HepG2 (cell line): ENCODE measurements around the gene TXN. TPM values are rescaled to one million over a fixed set of nuclear protein-coding genes. Genes with fewer than 3 reads are reported as not detected.

ENCODE experiments used
- BCL3 ChIP-seq: sonication (generic); formaldehyde crosslinking; IDR thresholded peaks from 2 replicates; pipeline ENCODE4 v1.5.1; 2020; ENCODE audit warnings: mild to moderate bottlenecking, missing genetic modification reagents, moderate library complexity
- CTCF ChIP-seq: sonication (generic); formaldehyde crosslinking; IDR thresholded peaks from 2 replicates; pipeline ENCODE4 v1.5.0; 2020; ENCODE audit warnings: mild to moderate bottlenecking, missing genetic modification reagents, moderate library complexity
- FOXO1 ChIP-seq: sonication (generic); formaldehyde crosslinking; IDR thresholded peaks from 2 replicates; pipeline ENCODE4 v1.4.0; 2020; ENCODE audit warnings: missing genetic modification reagents
- KMT2B ChIP-seq: IDR thresholded peaks from 2 replicates; pipeline ENCODE4 v1.6.1; 2016; ENCODE audit warnings: missing genetic modification reagents, missing compliant biosample characterization
- PPARG ChIP-seq: conservative IDR thresholded peaks from 2 replicates; pipeline ENCODE4 v1.6.1; 2016; ENCODE audit warnings: missing biosample characterization, missing genetic modification reagents
- PRMT3 ChIP-seq: sonication (generic); formaldehyde crosslinking; IDR thresholded peaks from 2 replicates; pipeline ENCODE4 v1.8.1; 2022; ENCODE audit warnings: low read depth, mild to moderate bottlenecking, moderate library complexity, missing genetic modification reagents, borderline replicate concordance
- SIX1 ChIP-seq: sonication (generic); formaldehyde crosslinking; IDR thresholded peaks from 2 replicates; pipeline ENCODE4 v1.4.0; 2020; ENCODE audit warnings: missing genetic modification reagents, borderline replicate concordance
- SPEN ChIP-seq: sonication (generic); formaldehyde crosslinking; IDR thresholded peaks from 2 replicates; pipeline ENCODE4 v1.5.1; 2020; ENCODE audit warnings: low read depth, mild to moderate bottlenecking, missing genetic modification reagents
- TAF1 ChIP-seq: sonication (generic); formaldehyde crosslinking; IDR thresholded peaks from 2 replicates; pipeline ENCODE4 v1.4.0; 2020; ENCODE audit warnings: missing genetic modification reagents
- TFDP1 ChIP-seq: IDR thresholded peaks from 2 replicates; pipeline ENCODE4 v1.6.1; 2016; ENCODE audit warnings: missing compliant biosample characterization, missing genetic modification reagents, borderline replicate concordance
- polyA plus RNA-seq, 8 experiments: library from polyadenylated mRNA; depleted of rRNA in 3 of 8; stranded (reverse) in 7 of 8; unstranded in 1 of 8; fragments of >200 nt; fragmentation: Illumina TruSeq in 4 of 8; extraction: Trizol in 4 of 8; gene quantifications; 2 replicates each; pipeline versions ENCODE4 v1.2.1 to v1.2.3, GENCODE V29; 2011 to 2016; ENCODE audit warnings: low read depth in 4 of 8, missing spikeins in 1 of 8, mixed read lengths in 1 of 8; ENCODE audit not compliant: insufficient read depth in 1 of 8
- total RNA-seq, 5 experiments: library from RNA; depleted of rRNA; stranded (reverse); fragments of >200 nt; fragmentation: Illumina TruSeq; extraction: Trizol; gene quantifications; 2 replicates each; pipeline ENCODE4 v1.2.3, GENCODE V29; 2016; ENCODE audit warnings: low read depth in 1 of 5
- TF ChIP-seq, protein P1 (sequence below): sonication (generic); formaldehyde crosslinking; IDR thresholded peaks from 2 replicates; pipeline ENCODE4 v1.5.0; 2020; ENCODE audit warnings: mild to moderate bottlenecking, missing genetic modification reagents, borderline replicate concordance
- TF ChIP-seq, protein P2 (sequence below): sonication (generic); formaldehyde crosslinking; IDR thresholded peaks from 2 replicates; pipeline ENCODE4 v1.4.0; 2020; ENCODE audit warnings: low read depth, mild to moderate bottlenecking, missing genetic modification reagents
- TF ChIP-seq, protein P3 (sequence below): IDR thresholded peaks from 2 replicates; pipeline ENCODE4 v1.6.1; 2012; ENCODE audit warnings: low read depth, low read length, improper control_type of control experiment
- TF ChIP-seq, protein P4 (sequence below): sonication (generic); formaldehyde crosslinking; IDR thresholded peaks from 2 replicates; pipeline ENCODE4 v1.5.1; 2020; ENCODE audit warnings: missing genetic modification reagents, mild to moderate bottlenecking, borderline replicate concordance
- TF ChIP-seq, protein P5 (sequence below): sonication (generic); formaldehyde crosslinking; IDR thresholded peaks from 2 replicates; pipeline ENCODE4 v1.4.0; 2020; ENCODE audit warnings: missing genetic modification reagents, mild to moderate bottlenecking, borderline replicate concordance

Gene TXN
- total and polyA plus RNA-seq, 2 of the 13 experiments (the other 11 are each of a cell fraction or from before 2014, with no cell fraction given) = 364 to 470 TPM

DNA sequence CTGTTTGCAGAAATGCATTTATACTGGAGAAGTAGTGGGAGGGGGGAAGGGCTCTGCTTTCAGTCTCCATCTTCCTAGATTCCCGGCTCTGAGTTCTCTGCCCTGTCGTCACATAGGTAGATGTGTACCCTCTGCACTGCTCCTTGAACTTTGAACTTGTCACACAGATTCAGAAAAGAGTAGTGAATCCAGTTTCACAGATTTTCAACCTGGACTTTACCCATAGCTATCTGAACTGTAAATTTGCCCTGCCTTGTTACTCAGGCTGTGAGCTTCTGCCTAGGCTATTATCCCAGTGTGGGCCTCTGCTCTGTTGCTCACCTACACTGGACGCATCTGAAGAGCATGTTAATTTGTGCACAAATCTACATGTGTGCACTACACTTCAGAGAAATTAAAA, 35.5 kb downstream of the TXN start (continued):
- TF ChIP-seq, protein P1, sequence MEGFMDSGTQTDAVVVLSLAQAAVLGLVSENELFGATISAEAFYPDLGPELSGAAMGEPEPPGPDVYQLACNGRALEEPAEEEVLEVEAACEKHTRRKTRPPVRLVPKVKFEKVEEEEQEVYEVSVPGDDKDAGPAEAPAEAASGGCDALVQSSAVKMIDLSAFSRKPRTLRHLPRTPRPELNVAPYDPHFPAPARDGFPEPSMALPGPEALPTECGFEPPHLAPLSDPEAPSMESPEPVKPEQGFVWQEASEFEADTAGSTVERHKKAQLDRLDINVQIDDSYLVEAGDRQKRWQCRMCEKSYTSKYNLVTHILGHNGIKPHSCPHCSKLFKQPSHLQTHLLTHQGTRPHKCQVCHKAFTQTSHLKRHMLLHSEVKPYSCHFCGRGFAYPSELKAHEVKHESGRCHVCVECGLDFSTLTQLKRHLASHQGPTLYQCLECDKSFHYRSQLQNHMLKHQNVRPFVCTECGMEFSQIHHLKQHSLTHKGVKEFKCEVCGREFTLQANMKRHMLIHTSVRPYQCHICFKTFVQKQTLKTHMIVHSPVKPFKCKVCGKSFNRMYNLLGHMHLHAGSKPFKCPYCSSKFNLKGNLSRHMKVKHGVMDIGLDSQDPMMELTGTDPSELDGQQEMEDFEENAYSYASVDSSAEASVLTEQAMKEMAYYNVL (CRISPR knock-in tag) = peak; percentile 71; the same call in 1 of the 2 replicates
- TF ChIP-seq CTCF (CRISPR knock-in tag) = no peak
- peak; percentile 50; the same call in 1 of the 2 replicates for TF ChIP-seq SPEN (CRISPR knock-in tag)
- TF ChIP-seq, protein P2, sequence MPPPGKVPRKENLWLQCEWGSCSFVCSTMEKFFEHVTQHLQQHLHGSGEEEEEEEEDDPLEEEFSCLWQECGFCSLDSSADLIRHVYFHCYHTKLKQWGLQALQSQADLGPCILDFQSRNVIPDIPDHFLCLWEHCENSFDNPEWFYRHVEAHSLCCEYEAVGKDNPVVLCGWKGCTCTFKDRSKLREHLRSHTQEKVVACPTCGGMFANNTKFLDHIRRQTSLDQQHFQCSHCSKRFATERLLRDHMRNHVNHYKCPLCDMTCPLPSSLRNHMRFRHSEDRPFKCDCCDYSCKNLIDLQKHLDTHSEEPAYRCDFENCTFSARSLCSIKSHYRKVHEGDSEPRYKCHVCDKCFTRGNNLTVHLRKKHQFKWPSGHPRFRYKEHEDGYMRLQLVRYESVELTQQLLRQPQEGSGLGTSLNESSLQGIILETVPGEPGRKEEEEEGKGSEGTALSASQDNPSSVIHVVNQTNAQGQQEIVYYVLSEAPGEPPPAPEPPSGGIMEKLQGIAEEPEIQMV (CRISPR knock-in tag) = no peak; the same call in 1 of the 2 replicates
- TF ChIP-seq TFDP1 = no peak
- no peak for TF ChIP-seq PRMT3 (CRISPR knock-in tag)
- peak; percentile 56; the same call in 1 of the 2 replicates for TF ChIP-seq FOXO1 (CRISPR knock-in tag)
- TF ChIP-seq KMT2B = no peak
- TF ChIP-seq, protein P3, sequence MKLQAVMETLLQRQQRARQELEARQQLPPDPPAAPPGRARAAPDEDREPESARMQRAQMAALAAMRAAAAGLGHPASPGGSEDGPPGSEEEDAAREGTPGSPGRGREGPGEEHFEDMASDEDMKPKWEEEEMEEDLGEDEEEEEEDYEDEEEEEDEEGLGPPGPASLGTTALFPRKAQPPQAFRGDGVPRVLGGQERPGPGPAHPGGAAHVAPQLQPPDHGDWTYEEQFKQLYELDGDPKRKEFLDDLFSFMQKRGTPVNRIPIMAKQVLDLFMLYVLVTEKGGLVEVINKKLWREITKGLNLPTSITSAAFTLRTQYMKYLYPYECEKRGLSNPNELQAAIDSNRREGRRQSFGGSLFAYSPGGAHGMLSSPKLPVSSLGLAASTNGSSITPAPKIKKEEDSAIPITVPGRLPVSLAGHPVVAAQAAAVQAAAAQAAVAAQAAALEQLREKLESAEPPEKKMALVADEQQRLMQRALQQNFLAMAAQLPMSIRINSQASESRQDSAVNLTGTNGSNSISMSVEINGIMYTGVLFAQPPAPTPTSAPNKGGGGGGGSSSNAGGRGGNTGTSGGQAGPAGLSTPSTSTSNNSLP = no peak
- TF ChIP-seq, protein P4, sequence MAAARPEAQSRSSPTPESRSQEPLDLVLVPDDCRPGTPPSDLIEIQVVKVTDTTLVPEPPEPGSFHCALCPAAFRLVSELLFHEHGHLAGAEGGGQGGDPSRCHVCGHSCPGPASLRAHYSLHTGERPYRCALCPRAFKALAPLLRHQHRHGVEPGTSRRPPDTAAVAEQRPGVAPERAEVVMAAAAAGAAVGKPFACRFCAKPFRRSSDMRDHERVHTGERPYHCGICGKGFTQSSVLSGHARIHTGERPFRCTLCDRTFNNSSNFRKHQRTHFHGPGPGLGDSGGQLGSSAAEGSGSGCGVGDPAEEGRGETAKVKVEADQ = no peak
- TF ChIP-seq BCL3 (CRISPR knock-in tag) = no peak
- TF ChIP-seq PPARG (CRISPR knock-in tag) = peak; percentile 73
- TF ChIP-seq, protein P5, sequence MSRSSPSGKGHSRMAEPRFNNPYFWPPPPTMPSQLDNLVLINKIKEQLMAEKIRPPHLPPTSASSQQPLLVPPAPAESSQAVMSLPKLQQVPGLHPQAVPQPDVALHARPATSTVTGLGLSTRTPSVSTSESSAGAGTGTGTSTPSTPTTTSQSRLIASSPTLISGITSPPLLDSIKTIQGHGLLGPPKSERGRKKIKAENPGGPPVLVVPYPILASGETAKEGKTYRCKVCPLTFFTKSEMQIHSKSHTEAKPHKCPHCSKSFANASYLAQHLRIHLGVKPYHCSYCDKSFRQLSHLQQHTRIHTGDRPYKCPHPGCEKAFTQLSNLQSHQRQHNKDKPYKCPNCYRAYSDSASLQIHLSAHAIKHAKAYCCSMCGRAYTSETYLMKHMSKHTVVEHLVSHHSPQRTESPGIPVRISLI (CRISPR knock-in tag) = peak; percentile 42; the same call in 1 of the 2 replicates
- TF ChIP-seq SIX1 (CRISPR knock-in tag) = peak; percentile 56; the same call in 1 of the 2 replicates
- TF ChIP-seq TAF1 (CRISPR knock-in tag) = 0 out of 2 replicates have a peak, but pooled peaks have one; percentile 8
